IPS-18a (cell line): ENCODE data around the gene TUBA4A.
"Not testable (repeated sequence)": the region's sequence is repeated elsewhere in the genome, so short reads cannot be mapped to it uniquely, and the experiment has no call there.

ENCODE experiments used
- H3K27ac ChIP-seq: one replicate; pipeline ENCODE4 v1.5.1; 2013; ENCODE audit warnings: low read length
- H3K27me3 ChIP-seq: one replicate; pipeline ENCODE4 v1.6.1; 2013; ENCODE audit warnings: mild to moderate bottlenecking, low read length; ENCODE audit not compliant: control insufficient read depth, insufficient read depth
- H3K36me3 ChIP-seq: one replicate; pipeline ENCODE4 v1.6.1; 2013; ENCODE audit warnings: low read depth, low read length; ENCODE audit not compliant: control insufficient read depth
- H3K4me1 ChIP-seq: one replicate; pipeline ENCODE4 v1.6.1; 2013; ENCODE audit warnings: low read depth, low read length; ENCODE audit not compliant: control insufficient read depth
- H3K4me3 ChIP-seq: one replicate; pipeline ENCODE4 v1.5.1; 2013; ENCODE audit warnings: low read length
- H3K9ac ChIP-seq: one replicate; pipeline ENCODE4 v1.6.1; 2013; ENCODE audit warnings: mild to moderate bottlenecking, low read length, moderate library complexity
- H3K9me3 ChIP-seq: one replicate; pipeline ENCODE4 v1.6.1; 2013; ENCODE audit warnings: low read depth, low read length; ENCODE audit not compliant: control insufficient read depth

Gene TUBA4A

GRCh38 chr2:219204425-219205164 lies 49.1 kb downstream of the TUBA4A start:
- Histone ChIP-seq H3K36me3 (peaks cover 10% of the 10 kb centered on the region), H3K9ac (no peak overlapping the region), H3K27me3 (no peaks in the 10 kb centered on the region), H3K9me3 (no peaks in the 10 kb centered on the region), H3K4me3 (no peak overlapping the region), H3K27ac (no peak overlapping the region), H3K4me1 (peaks cover 3% of the 10 kb centered on the region)

- not testable (repeated sequence) for H3K4me3 ChIP-seq, H3K4me1 ChIP-seq, H3K27ac ChIP-seq
Measured at GRCh38 chr2:219201331-219201730, 52.4 kb downstream of the TUBA4A start.

GRCh38 chr2:219200502-219201326 lies 53.0 kb downstream of the TUBA4A start:
- not testable (repeated sequence) for H3K9me3 ChIP-seq, H3K9ac ChIP-seq, H3K4me3 ChIP-seq, H3K4me1 ChIP-seq, H3K36me3 ChIP-seq, H3K27ac ChIP-seq, H3K27me3 ChIP-seq

More at GRCh38 chr2:219201331-219201730, 52.4 kb downstream of the TUBA4A start:
- not testable (repeated sequence) for H3K9me3 ChIP-seq, H3K9ac ChIP-seq, H3K36me3 ChIP-seq, H3K27me3 ChIP-seq
